Liver (tissue), 9 donors: ENCODE results near the gene CALML5. TPM values are rescaled to one million over a fixed set of nuclear protein-coding genes. Genes with fewer than 3 reads are reported as not detected.
A peak's percentile ranks its signal among the peaks of the same experiment; 100 is the strongest.

Experiments used
- DNase-seq: peaks from one replicate; pipeline ENCODE4 v3.0.0-alpha.2; 2017; ENCODE audit warnings: low spot score
- H3K27ac ChIP-seq, 2 donors: one replicate each; pipeline ENCODE4 v1.7.0; 2013; ENCODE audit warnings: inconsistent platforms in 2 of 2, low read length in 2 of 2, control low read depth in 1 of 2, low read depth in 1 of 2, mild to moderate bottlenecking in 1 of 2
- H3K27me3 ChIP-seq, 4 donors: one replicate each; pipeline versions ENCODE4 v1.6.1 to v1.7.0; 2013; ENCODE audit warnings: low read length in 3 of 4, inconsistent platforms in 1 of 4, mild to moderate bottlenecking in 1 of 4, moderate library complexity in 1 of 4; ENCODE audit not compliant: control insufficient read depth in 4 of 4, insufficient read depth in 4 of 4
- H3K36me3 ChIP-seq, 4 donors: one replicate each; pipeline versions ENCODE4 v1.6.1 to v1.7.0; 2013; ENCODE audit warnings: low read length in 3 of 4, mild to moderate bottlenecking in 3 of 4, low read depth in 1 of 4, moderate library complexity in 1 of 4; ENCODE audit not compliant: control insufficient read depth in 4 of 4, insufficient read depth in 3 of 4
- H3K4me1 ChIP-seq, 4 donors: one replicate each; pipeline versions ENCODE4 v1.6.1 to v1.7.0; 2013; ENCODE audit warnings: low read length in 3 of 4, mild to moderate bottlenecking in 3 of 4, moderate library complexity in 1 of 4; ENCODE audit not compliant: control insufficient read depth in 4 of 4, insufficient read depth in 4 of 4
- H3K4me3 ChIP-seq, 3 donors: one replicate each; pipeline versions ENCODE4 v1.6.1 to v1.7.0; 2013; ENCODE audit warnings: low read length in 3 of 3, control low read depth in 1 of 3, low read depth in 1 of 3, mild to moderate bottlenecking in 1 of 3
- H3K9ac ChIP-seq, 2 donors: one replicate each; pipeline ENCODE4 v1.7.0; 2013; ENCODE audit warnings: low read length in 2 of 2, mild to moderate bottlenecking in 2 of 2, moderate library complexity in 2 of 2, control low read depth in 1 of 2, low read depth in 1 of 2
- H3K9me3 ChIP-seq, 4 donors: one replicate each; pipeline versions ENCODE4 v1.6.1 to v1.7.0; 2013; ENCODE audit warnings: low read length in 3 of 4; ENCODE audit not compliant: control insufficient read depth in 4 of 4
- ATF3 ChIP-seq: IDR thresholded peaks from 2 replicates; pipeline ENCODE4 v1.6.1; 2016; ENCODE audit warnings: antibody characterized with exemption
- CTCF ChIP-seq: fragments of 150-350 bp; IDR thresholded peaks from 2 replicates; pipeline ENCODE4 v1.5.1; 2017; ENCODE audit warnings: improper control_type of control experiment, low read depth, low read length; ENCODE audit not compliant: missing input control
- EGR1 ChIP-seq, 2 donors: IDR thresholded peaks; 2 replicates each; pipeline ENCODE4 v1.6.1; 2016 to 2018; ENCODE audit warnings: antibody characterized with exemption in 2 of 2, low read depth in 2 of 2
- FOXA1 ChIP-seq: IDR thresholded peaks from 2 replicates; pipeline ENCODE4 v1.6.1; 2016; ENCODE audit warnings: antibody characterized with exemption
- FOXA2 ChIP-seq: IDR thresholded peaks from 2 replicates; pipeline ENCODE4 v1.6.1; 2016; ENCODE audit warnings: antibody characterized with exemption
- HNF4A ChIP-seq, 2 donors: conservative IDR thresholded peaks; 2 replicates each; pipeline ENCODE4 v1.6.1; 2016; ENCODE audit warnings: antibody characterized with exemption in 2 of 2, mild to moderate bottlenecking in 2 of 2
- JUND ChIP-seq, 2 donors: IDR thresholded peaks; 2 replicates each; pipeline ENCODE4 v1.6.1; 2016; ENCODE audit warnings: antibody characterized with exemption in 2 of 2
- MAX ChIP-seq: IDR thresholded peaks from 2 replicates; pipeline ENCODE4 v1.6.1; 2016; ENCODE audit warnings: antibody characterized with exemption
- NR2F2 ChIP-seq: IDR thresholded peaks from 2 replicates; pipeline ENCODE4 v1.6.1; 2016; ENCODE audit warnings: antibody characterized with exemption
- RAD21 ChIP-seq, 2 donors: IDR thresholded peaks; 2 replicates each; pipeline ENCODE4 v1.6.1; 2016; ENCODE audit warnings: antibody characterized with exemption in 2 of 2, mild to moderate bottlenecking in 2 of 2
- REST ChIP-seq: IDR thresholded peaks from 2 replicates; pipeline ENCODE4 v1.6.1; 2016; ENCODE audit warnings: antibody characterized with exemption, mild to moderate bottlenecking
- RXRA ChIP-seq, 2 donors: IDR thresholded peaks; 2 replicates each; pipeline ENCODE4 v1.6.1; 2017 to 2018; ENCODE audit warnings: antibody characterized with exemption in 2 of 2, mild to moderate bottlenecking in 1 of 2
- SP1 ChIP-seq: IDR thresholded peaks from 2 replicates; pipeline ENCODE4 v1.6.1; 2018; ENCODE audit warnings: antibody characterized with exemption, mild to moderate bottlenecking
- TAF1 ChIP-seq: conservative IDR thresholded peaks from 2 replicates; pipeline ENCODE4 v1.6.1; 2016; ENCODE audit warnings: antibody characterized with exemption, mild to moderate bottlenecking
- YY1 ChIP-seq: IDR thresholded peaks from 2 replicates; pipeline ENCODE4 v1.6.1; 2016; ENCODE audit warnings: antibody characterized with exemption, mild to moderate bottlenecking
- ZBTB33 ChIP-seq: IDR thresholded peaks from 2 replicates; pipeline ENCODE4 v1.6.1; 2016; ENCODE audit warnings: antibody characterized with exemption
- WGBS: extraction: QIAGEN DNeasy Blood & Tissue Kit; methylation state at CpG from one replicate; pipeline ENCODE4 v1.1.7; 2013; 5-methylcytosine and 5-hydroxymethylcytosine counted together
- polyA plus RNA-seq, 2 donors: library from polyadenylated mRNA; stranded (reverse) in 1 of 2; unstranded in 1 of 2; fragments of 200-250 nt in 1 of 2; fragments of >200 nt in 1 of 2; fragmentation: Nextera tagmentation in 1 of 2; extraction: Ambion mirVana in 1 of 2; gene quantifications; one replicate each; pipeline versions ENCODE4 v1.2.1 to v1.2.3, GENCODE V29; 2013 to 2015
- total RNA-seq, 2 donors: library from RNA; depleted of rRNA; stranded (reverse); fragments of >200 nt; gene quantifications; one replicate each; pipeline ENCODE4 v1.2.3, GENCODE V29; 2014
- donor health status: healthy.
- donor health status: healthy.
- donor health status: healthy.
- donor health status: healthy.
- donor health status: healthy.

CALML5 gene
- total and polyA plus RNA-seq, 4 donors: not detected

- peaks cover 4 to 28% (median 21%) of the 10 kb centered on the region in 4 donors for H3K4me1 ChIP-seq
- no peak overlapping the region for H3K9ac ChIP-seq
- no peaks in the 10 kb centered on the region for H3K9me3 ChIP-seq
- no peak overlapping the region for H3K27ac ChIP-seq
- no peaks in the 10 kb centered on the region for H3K27me3 ChIP-seq
- TF ChIP-seq HNF4A (conservative IDR thresholded peaks at IDR 0.05) (no peak), JUND (IDR thresholded peaks at IDR 0.05) (no peak), ZBTB33 (no peak), TAF1 (no peak), REST (no peak), SP1 (no peak), RAD21 (IDR thresholded peaks at IDR 0.05) (no peak), ATF3 (no peak), YY1 (no peak), FOXA2 (no peak)
- peak; percentile 27 for DNase-seq
- no peaks in the 10 kb centered on the region for H3K36me3 ChIP-seq
- WGBS: 99% methylated on average over 15 of the region's 15 CpGs
- H3K4me3 ChIP-seq: no peak overlapping the region
Observed at GRCh38 chr10:5470062-5470751, 29.2 kb downstream of the CALML5 start.

- no peak overlapping the region for H3K9ac ChIP-seq
- peak; percentile 27 for DNase-seq
- no peak overlapping the region for H3K27ac ChIP-seq
- no peaks in the 10 kb centered on the region for H3K36me3 ChIP-seq
- no peak overlapping the region for H3K4me3 ChIP-seq
- no peaks in the 10 kb centered on the region for H3K27me3 ChIP-seq
- H3K4me1 ChIP-seq: peaks cover 4 to 28% (median 21%) of the 10 kb centered on the region in 4 donors
- no peak for TF ChIP-seq SP1
- TF ChIP-seq ATF3: no peak
- TF ChIP-seq FOXA1: no peak
- TF ChIP-seq YY1: no peak
- no peak for TF ChIP-seq MAX
- TF ChIP-seq CTCF: no peak
- no peak for TF ChIP-seq RXRA (IDR thresholded peaks at IDR 0.05)
- no peak for TF ChIP-seq JUND (IDR thresholded peaks at IDR 0.05)
- TF ChIP-seq TAF1: no peak
- TF ChIP-seq EGR1 (IDR thresholded peaks at IDR 0.05; ENCODE audit: low read depth in 2 of 2): no peak
- TF ChIP-seq REST: no peak
- TF ChIP-seq NR2F2: no peak
- TF ChIP-seq RAD21 (IDR thresholded peaks at IDR 0.05): no peak
- no peak for TF ChIP-seq FOXA2
- H3K9me3 ChIP-seq: no peaks in the 10 kb centered on the region
- 86% methylated on average over 15 of the region's 15 CpGs for WGBS
Observed at GRCh38 chr10:5469353-5470061, 29.9 kb downstream of the CALML5 start.
